Smooth muscle cell (in vitro differentiated cells): Measurements from ENCODE around the gene NT5C1B. TPM values are rescaled to one million over a fixed set of nuclear protein-coding genes. Genes with fewer than 3 reads are reported as not detected.
A peak's percentile ranks its signal among the peaks of the same experiment; 100 is the strongest.

Experiments used
- DNase-seq: peaks from one replicate; lab custom pipeline; 2025; ENCODE audit not compliant: unreplicated experiment; lab: John Stamatoyannopoulos, UW
- H2AFZ ChIP-seq: fragments of 200-600 bp; sonication (generic); 2 replicates; pipeline ENCODE4 v1.6.0; 2016; ENCODE audit warnings: antibody characterized with exemption, low read depth, mild to moderate bottlenecking
- H3F3A ChIP-seq: fragments of 200-600 bp; sonication (generic); 2 replicates; pipeline ENCODE4 v1.6.0; 2017; ENCODE audit warnings: antibody characterized with exemption, low read depth
- H3K27ac ChIP-seq: fragments of 200-600 bp; sonication (generic); 2 replicates; pipeline ENCODE4 v1.5.1; 2016; ENCODE audit warnings: low read depth, mild to moderate bottlenecking
- H3K27me3 ChIP-seq: fragments of 200-600 bp; sonication (generic); 2 replicates; pipeline ENCODE4 v1.6.1; 2016; ENCODE audit warnings: low read depth, mild to moderate bottlenecking
- H3K36me3 ChIP-seq: fragments of 200-600 bp; sonication (generic); 2 replicates; pipeline ENCODE4 v1.5.1; 2016; ENCODE audit warnings: low read depth
- H3K4me1 ChIP-seq: fragments of 200-600 bp; sonication (generic); 2 replicates; pipeline ENCODE4 v1.5.1; 2016; ENCODE audit warnings: low read depth
- H3K4me2 ChIP-seq: fragments of 200-600 bp; sonication (generic); 2 replicates; pipeline ENCODE4 v1.6.0; 2016; ENCODE audit warnings: mild to moderate bottlenecking
- H3K4me3 ChIP-seq: fragments of 200-600 bp; sonication (generic); 2 replicates; pipeline ENCODE4 v1.5.1; 2016; ENCODE audit warnings: mild to moderate bottlenecking
- H3K79me2 ChIP-seq: fragments of 200-600 bp; sonication (generic); 2 replicates; pipeline ENCODE4 v1.6.0; 2016; ENCODE audit warnings: low read depth, mild to moderate bottlenecking
- H3K9ac ChIP-seq: fragments of 200-600 bp; sonication (generic); 2 replicates; pipeline ENCODE4 v1.6.0; 2016; ENCODE audit warnings: low read depth
- H3K9me3 ChIP-seq: fragments of 200-600 bp; sonication (generic); replicated peaks from 2 replicates; pipeline ENCODE4 v1.5.1; 2016; ENCODE audit warnings: low read depth
- H4K20me1 ChIP-seq: fragments of 200-600 bp; sonication (generic); 2 replicates; pipeline ENCODE4 v1.6.0; 2016; ENCODE audit warnings: low read depth
- WGBS: methylation state at CpG from one replicate; pipeline ENCODE4 v1.1.7; 2016; ENCODE audit warnings: low lambda C conversion rate; 5-methylcytosine and 5-hydroxymethylcytosine counted together
- polyA plus RNA-seq: library from polyadenylated mRNA; unstranded; fragments of >200 nt; fragmentation: Nextera tagmentation; extraction: Ambion mirVana; gene quantifications from 2 replicates; pipeline ENCODE4 v1.2.1, GENCODE V29; 2016
- total RNA-seq: library from RNA; depleted of rRNA; stranded (reverse); fragments of >200 nt; gene quantifications from 2 replicates; pipeline ENCODE4 v1.2.3, GENCODE V29; 2014
- TF ChIP-seq, protein P1 (sequence below): fragments of 200-600 bp; sonication (generic); IDR thresholded peaks from 2 replicates; pipeline ENCODE4 v1.5.1; 2017; ENCODE audit warnings: borderline replicate concordance, mild to moderate bottlenecking, antibody characterized with exemption; ENCODE audit not compliant: insufficient read depth, poor library complexity, severe bottlenecking

NT5C1B gene
- total and polyA plus RNA-seq, 2 experiments from 2014 or later: not detected

DNA sequence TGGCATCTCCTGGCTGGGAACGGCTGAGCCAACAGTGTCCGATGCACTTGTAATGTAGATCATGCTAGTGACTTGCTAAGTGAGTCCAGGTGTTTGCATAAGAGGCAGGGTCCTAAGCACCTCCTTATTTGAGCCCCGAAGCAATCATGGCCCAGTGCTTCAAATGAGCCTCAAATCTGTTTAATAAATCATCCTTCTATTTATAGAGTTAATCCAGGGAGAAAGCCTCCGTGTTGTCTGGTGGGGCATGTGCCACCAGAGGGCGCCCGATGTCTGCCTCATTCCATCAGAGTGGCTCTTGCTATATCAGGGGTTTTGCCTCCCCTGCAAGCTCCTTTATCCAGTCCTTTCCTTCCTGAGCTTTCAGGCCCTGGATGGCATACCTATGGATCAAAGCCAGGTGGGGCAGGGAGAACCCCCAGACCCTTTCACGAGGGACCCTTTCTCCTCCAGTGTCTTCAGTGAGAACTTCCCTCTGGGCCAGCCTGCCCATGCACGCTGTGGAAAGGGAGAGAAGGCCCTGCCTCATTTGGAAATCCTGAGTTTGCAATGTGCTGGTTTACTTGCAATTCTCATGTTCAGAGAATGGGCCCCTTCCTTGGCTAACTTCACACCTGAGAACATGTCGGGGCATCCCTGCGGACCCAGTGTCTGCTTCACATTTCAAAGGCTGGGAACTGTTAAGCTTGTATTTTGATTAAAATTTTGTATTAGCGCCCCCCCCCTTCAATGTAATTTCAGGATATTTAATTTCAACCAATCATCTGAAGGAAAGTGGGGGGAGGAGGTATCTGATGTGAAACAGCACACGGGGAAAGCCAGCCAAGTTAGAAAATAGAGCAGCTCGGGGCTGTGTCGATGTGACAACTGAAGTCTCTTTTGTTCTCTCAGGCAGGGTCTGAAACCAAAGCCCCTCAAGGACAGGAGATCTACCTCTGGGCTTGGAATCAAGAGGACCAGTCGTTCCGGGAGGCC, 68.6 kb downstream of the NT5C1B start:
- Histone ChIP-seq H4K20me1 (no peaks in the 10 kb centered on the region), H3F3A (peaks cover 8% of the 10 kb centered on the region), H3K79me2 (no peaks in the 10 kb centered on the region), H3K4me1 (no peaks in the 10 kb centered on the region), H3K4me3 (no peak overlapping the region), H3K9ac (no peak overlapping the region), H3K27me3 (no peaks in the 10 kb centered on the region), H3K36me3 (no peaks in the 10 kb centered on the region), H3K9me3 (no peaks in the 10 kb centered on the region), H3K27ac (no peak overlapping the region), H2AFZ (no peak overlapping the region), H3K4me2 (no peak overlapping the region)
- TF ChIP-seq, protein P1, sequence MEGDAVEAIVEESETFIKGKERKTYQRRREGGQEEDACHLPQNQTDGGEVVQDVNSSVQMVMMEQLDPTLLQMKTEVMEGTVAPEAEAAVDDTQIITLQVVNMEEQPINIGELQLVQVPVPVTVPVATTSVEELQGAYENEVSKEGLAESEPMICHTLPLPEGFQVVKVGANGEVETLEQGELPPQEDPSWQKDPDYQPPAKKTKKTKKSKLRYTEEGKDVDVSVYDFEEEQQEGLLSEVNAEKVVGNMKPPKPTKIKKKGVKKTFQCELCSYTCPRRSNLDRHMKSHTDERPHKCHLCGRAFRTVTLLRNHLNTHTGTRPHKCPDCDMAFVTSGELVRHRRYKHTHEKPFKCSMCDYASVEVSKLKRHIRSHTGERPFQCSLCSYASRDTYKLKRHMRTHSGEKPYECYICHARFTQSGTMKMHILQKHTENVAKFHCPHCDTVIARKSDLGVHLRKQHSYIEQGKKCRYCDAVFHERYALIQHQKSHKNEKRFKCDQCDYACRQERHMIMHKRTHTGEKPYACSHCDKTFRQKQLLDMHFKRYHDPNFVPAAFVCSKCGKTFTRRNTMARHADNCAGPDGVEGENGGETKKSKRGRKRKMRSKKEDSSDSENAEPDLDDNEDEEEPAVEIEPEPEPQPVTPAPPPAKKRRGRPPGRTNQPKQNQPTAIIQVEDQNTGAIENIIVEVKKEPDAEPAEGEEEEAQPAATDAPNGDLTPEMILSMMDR: peak; percentile 94
- WGBS: 60% methylated on average over 16 of the region's 16 CpGs
- peak; percentile 54 for DNase-seq

DNA sequence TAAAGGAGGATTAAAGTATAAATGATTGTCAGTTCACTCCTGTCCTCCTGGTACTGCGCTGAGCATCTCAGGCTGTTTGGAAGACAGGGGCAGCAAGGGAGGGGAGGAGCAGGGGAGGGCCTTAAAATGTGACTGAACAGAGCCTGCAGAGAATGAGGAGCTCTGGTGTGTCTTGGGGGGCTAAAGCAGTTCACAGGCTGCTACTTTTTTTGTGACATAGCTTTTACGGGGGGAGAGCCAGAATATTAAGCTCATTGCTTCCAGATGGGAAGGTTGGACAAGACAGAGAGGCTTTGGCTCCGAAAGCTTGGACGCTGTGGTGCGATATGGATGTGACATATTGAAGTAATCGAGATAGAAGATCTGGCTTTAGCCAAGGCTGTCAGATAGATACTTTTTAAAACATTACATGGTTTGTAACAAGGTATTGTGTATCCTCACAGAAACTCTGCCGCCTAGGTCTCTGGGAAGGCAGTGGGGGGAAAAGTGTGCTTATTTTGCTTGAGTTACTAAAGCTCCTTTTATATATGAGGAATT, 69.4 kb downstream of the NT5C1B start:
- TF ChIP-seq, protein P1: no peak
- H3K27ac ChIP-seq: no peak overlapping the region
- H3F3A ChIP-seq: peaks cover 8% of the 10 kb centered on the region
- no peaks in the 10 kb centered on the region for H3K27me3 ChIP-seq
- no peak overlapping the region for H3K4me2 ChIP-seq
- H3K36me3 ChIP-seq: no peaks in the 10 kb centered on the region
- WGBS: 59% methylated on average over 7 of the region's 7 CpGs
- no peaks in the 10 kb centered on the region for H3K9me3 ChIP-seq
- no peaks in the 10 kb centered on the region for H3K79me2 ChIP-seq
- H4K20me1 ChIP-seq: no peaks in the 10 kb centered on the region
- no peak overlapping the region for H3K4me3 ChIP-seq
- no peak overlapping the region for H3K9ac ChIP-seq
- H3K4me1 ChIP-seq: no peaks in the 10 kb centered on the region
- H2AFZ ChIP-seq: no peak overlapping the region
- DNase-seq: no peak

DNA sequence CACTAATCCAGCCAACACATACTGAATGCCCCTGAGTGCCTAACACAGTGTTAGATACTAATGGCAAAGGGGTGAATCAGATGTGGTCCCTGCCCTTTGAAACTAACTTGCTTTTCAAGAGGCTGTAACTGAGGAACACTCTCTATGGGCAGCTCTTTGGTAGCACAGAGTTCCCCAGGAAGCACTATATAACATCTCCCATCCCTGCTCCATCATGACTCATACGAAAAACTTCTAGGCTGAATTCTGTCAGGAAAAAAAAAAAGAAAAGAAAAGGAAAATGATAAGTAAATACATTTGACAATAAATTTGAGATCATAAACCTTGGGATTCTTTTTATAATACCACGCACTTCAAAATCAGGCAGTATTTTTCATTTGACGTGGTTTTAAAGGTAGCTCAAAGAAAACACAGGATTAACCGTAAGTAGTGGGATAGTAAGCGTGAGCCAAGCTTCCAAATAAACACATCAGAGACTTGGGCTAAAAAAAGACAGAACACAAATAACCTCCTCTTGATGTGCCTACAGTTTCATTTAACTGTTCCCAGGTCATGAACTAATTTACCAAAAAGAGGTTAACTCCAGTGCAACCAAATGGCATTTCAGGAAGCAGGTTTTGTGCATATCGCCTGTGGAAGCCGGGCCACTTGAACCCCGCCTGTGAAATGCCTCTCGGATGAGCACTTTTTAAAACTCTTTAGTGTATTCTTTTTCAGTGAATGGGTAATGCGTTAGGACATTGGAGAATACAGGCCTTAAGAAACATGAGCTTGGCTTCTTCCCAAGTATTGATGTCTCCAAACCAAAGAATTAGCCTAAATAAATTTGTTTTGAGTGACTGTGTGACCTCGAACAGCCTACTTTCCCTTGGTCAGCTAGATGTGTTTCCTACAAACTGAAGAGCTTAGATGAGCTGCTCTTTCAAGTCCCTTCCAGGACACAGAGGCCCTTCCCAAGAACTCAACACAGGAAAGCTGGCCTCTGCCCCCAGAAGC, 71.0 kb downstream of the NT5C1B start:
- H3K79me2 ChIP-seq: no peaks in the 10 kb centered on the region
- peak overlapping the region; percentile 70 for H3K4me2 ChIP-seq
- no peak for DNase-seq
- TF ChIP-seq, protein P1: no peak
- WGBS: 59% methylated on average over 11 of the region's 11 CpGs
- no peaks in the 10 kb centered on the region for H3K27me3 ChIP-seq
- no peaks in the 10 kb centered on the region for H3K4me1 ChIP-seq
- H3K27ac ChIP-seq: no peak overlapping the region
- no peak overlapping the region for H2AFZ ChIP-seq
- peaks cover 8% of the 10 kb centered on the region for H3F3A ChIP-seq
- H3K9me3 ChIP-seq: no peaks in the 10 kb centered on the region
- no peak overlapping the region for H3K4me3 ChIP-seq
- H4K20me1 ChIP-seq: no peaks in the 10 kb centered on the region
- H3K9ac ChIP-seq: no peak overlapping the region
- no peaks in the 10 kb centered on the region for H3K36me3 ChIP-seq
